ENCODE results near the gene TNF.

Gene TNF

DNA sequence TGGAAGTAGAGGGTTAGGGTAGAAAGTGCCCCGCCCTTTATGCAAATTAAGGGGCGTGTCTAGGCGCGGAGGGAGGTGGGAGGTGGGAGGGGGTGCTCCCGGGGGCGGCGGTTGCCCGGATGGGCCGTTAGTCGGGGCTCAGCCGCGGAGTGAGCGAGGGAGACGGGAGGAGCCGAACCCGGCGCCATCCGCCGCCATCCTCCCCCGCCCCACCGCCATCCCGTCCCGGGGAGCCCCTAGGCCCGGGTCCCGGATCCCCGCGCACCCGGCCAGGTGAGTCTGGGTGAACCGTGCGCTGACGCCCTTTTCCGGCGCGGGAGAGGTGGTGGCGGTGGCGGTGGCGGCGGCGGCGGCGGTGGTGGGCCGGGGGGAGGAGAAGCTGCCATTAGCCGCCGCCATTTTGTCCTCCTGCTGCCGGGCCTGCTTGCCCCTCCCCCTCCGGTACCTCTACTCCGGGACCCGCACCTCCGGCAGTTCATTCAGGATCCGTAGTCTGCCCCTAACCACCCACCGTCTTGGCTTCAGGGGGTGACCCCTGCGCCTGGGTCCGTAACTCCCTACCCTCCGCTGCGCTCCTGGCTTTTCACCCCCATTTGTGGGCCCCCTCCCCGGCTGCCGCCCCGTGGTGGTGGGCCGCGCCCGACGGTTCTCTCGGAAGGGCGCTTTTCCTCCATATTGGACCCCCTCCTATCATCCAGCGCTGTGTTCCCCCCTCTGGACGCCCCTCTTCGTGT is 45.4 kb downstream of the TNF start, which contains the start of gene PRRC2A:
Gene PRRC2A, plus strand, starts transcription at position 130 of the 734 bp plus-strand sequence. CDS start 2,075 bp downstream, outside the sequence.
- no peak for TF ChIP-seq ISL1 (CRISPR knock-in tag; IDR thresholded peaks at IDR 0.05)
- TF ChIP-seq RARB (CRISPR knock-in tag; IDR thresholded peaks at IDR 0.05): no peak
- 0 out of 2 replicates have a peak, but pooled peaks have one; percentile 12 for TF ChIP-seq CSDC2 (CRISPR knock-in tag; IDR thresholded peaks at IDR 0.05)
- TF ChIP-seq GLIS3 (CRISPR knock-in tag; IDR thresholded peaks at IDR 0.05): peak; percentile 18; the same call in 1 of the 2 replicates
- no peak for TF ChIP-seq ARNTL (CRISPR knock-in tag; IDR thresholded peaks at IDR 0.05; ENCODE audit: borderline replicate concordance, low read depth)
- TF ChIP-seq, protein P1, sequence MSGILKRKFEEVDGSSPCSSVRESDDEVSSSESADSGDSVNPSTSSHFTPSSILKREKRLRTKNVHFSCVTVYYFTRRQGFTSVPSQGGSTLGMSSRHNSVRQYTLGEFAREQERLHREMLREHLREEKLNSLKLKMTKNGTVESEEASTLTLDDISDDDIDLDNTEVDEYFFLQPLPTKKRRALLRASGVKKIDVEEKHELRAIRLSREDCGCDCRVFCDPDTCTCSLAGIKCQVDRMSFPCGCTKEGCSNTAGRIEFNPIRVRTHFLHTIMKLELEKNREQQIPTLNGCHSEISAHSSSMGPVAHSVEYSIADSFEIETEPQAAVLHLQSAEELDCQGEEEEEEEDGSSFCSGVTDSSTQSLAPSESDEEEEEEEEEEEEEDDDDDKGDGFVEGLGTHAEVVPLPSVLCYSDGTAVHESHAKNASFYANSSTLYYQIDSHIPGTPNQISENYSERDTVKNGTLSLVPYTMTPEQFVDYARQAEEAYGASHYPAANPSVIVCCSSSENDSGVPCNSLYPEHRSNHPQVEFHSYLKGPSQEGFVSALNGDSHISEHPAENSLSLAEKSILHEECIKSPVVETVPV (CRISPR knock-in tag; IDR thresholded peaks at IDR 0.05): no peak
- ATAC-seq: peak; percentile 80

DNA sequence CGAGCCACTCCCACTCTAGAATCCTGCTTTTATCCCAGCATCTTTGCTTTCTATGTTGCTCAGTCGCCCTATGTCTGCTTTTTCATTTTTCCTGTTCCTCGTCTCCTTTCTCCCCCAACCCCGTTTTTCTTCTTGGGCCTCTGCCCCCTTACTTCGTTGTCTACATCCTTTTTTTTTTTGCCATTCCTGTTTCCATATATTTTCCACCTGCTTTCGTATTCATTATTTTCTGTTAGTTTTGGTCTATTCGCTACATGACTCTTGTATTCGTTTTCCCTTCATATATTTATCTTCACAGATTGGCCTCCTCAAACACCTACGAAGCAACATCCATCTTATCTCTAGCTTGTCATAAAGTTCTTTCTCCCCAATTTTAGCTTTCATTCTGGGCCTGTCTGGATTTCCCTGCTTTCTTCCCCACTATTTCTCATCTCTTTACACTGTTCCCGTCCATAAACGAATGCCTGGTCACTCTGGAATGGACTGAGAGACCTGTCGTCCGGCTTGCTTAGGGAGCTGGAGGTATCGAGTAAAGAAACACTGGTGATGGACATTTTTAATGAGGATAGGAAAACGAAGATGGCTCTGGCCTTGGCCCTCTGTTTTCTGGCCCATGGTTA is 46.1 kb downstream of the TNF start:
- TF ChIP-seq TCF4 (CRISPR knock-in tag; IDR thresholded peaks at IDR 0.05; ENCODE audit: borderline replicate concordance) (no peak), CSDC2 (CRISPR knock-in tag; IDR thresholded peaks at IDR 0.05) (no peak), BACH2 (CRISPR knock-in tag; IDR thresholded peaks at IDR 0.05; ENCODE audit: borderline replicate concordance) (no peak), ZFP3 (CRISPR knock-in tag; IDR thresholded peaks at IDR 0.05) (no peak), ESRRG (CRISPR knock-in tag; IDR thresholded peaks at IDR 0.05) (no peak), ZNF565 (CRISPR knock-in tag; conservative IDR thresholded peaks at IDR 0.05; ENCODE audit: low read depth) (no peak), ZC3H10 (CRISPR knock-in tag; IDR thresholded peaks at IDR 0.05) (no peak), ISL1 (CRISPR knock-in tag; IDR thresholded peaks at IDR 0.05) (no peak), ZNF8 (CRISPR knock-in tag; IDR thresholded peaks at IDR 0.05) (no peak), GLIS3 (CRISPR knock-in tag; IDR thresholded peaks at IDR 0.05) (no peak)
- ATAC-seq: no peak

DNA sequence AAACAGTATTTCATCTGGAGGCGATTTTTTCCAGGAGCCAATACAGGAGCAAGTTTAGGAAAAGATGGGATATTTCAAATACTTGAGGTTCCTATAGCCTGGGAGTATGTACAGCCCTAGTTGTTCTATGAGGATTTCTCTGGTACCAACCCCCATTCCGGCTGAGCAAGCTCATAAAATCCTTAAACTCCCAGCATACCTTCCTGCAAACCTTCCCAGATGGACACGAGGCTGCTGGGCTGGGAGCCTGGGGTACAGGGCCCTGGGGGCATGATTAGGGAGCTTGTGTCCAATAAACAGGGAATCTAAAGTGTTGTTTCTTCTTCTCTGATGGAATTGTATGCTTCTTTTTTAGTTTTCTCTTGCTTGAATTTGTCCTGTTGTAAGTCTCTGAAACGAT is 46.6 kb downstream of the TNF start:
- no peak for ATAC-seq
- no peak for TF ChIP-seq ISL1 (CRISPR knock-in tag; IDR thresholded peaks at IDR 0.05)
- TF ChIP-seq CSDC2 (CRISPR knock-in tag; IDR thresholded peaks at IDR 0.05): no peak
- no peak for TF ChIP-seq TOX (CRISPR knock-in tag; IDR thresholded peaks at IDR 0.05; ENCODE audit: borderline replicate concordance)
- no peak for TF ChIP-seq ZFP3 (CRISPR knock-in tag; IDR thresholded peaks at IDR 0.05)
- TF ChIP-seq, protein P2, sequence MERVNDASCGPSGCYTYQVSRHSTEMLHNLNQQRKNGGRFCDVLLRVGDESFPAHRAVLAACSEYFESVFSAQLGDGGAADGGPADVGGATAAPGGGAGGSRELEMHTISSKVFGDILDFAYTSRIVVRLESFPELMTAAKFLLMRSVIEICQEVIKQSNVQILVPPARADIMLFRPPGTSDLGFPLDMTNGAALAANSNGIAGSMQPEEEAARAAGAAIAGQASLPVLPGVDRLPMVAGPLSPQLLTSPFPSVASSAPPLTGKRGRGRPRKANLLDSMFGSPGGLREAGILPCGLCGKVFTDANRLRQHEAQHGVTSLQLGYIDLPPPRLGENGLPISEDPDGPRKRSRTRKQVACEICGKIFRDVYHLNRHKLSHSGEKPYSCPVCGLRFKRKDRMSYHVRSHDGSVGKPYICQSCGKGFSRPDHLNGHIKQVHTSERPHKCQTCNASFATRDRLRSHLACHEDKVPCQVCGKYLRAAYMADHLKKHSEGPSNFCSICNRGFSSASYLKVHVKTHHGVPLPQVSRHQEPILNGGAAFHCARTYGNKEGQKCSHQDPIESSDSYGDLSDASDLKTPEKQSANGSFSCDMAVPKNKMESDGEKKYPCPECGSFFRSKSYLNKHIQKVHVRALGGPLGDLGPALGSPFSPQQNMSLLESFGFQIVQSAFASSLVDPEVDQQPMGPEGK (CRISPR knock-in tag; IDR thresholded peaks at IDR 0.05; ENCODE audit: borderline replicate concordance): no peak
- no peak for TF ChIP-seq BACH2 (CRISPR knock-in tag; IDR thresholded peaks at IDR 0.05; ENCODE audit: borderline replicate concordance)

DNA sequence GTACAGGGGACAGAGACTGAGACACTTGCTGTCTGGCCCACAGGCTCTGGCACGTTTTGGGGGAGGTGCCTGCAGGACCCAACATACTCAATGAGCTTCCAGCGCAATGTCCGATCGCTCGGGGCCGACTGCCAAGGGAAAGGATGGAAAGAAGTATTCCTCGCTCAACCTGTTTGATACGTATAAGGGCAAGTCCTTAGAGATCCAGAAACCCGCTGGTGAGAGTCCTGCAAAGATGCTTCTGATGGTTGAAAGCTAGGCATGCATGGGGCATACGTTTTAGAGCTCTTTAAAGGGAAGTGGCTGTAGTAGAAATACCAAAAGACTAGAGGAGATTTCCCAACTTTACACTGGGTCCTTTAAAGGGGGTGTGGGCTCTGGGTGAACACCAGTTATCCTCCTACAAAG is 47.3 kb downstream of the TNF start:
- no peak for ATAC-seq
- no peak for TF ChIP-seq ZNF565 (CRISPR knock-in tag; conservative IDR thresholded peaks at IDR 0.05; ENCODE audit: low read depth)
- TF ChIP-seq CSDC2 (CRISPR knock-in tag; IDR thresholded peaks at IDR 0.05): no peak

DNA sequence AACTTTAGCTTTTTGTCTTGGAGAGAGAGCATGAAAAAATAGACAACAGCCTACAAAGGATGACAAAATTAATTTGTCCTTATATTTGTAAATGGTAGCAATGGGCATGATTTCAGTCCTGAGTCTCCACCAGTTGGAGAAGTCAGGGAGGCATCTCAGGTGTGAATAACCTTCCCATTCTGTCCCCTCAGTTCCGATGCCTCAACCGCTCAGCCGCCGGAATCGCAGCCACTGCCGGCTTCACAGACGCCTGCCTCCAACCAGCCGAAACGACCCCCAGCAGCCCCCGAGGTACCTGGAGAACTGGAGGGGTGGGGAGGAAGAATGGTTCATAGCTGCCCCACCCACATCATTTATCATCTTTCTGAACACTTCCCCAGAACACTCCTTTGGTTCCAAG is 48.7 kb downstream of the TNF start:
- TF ChIP-seq, protein P3, sequence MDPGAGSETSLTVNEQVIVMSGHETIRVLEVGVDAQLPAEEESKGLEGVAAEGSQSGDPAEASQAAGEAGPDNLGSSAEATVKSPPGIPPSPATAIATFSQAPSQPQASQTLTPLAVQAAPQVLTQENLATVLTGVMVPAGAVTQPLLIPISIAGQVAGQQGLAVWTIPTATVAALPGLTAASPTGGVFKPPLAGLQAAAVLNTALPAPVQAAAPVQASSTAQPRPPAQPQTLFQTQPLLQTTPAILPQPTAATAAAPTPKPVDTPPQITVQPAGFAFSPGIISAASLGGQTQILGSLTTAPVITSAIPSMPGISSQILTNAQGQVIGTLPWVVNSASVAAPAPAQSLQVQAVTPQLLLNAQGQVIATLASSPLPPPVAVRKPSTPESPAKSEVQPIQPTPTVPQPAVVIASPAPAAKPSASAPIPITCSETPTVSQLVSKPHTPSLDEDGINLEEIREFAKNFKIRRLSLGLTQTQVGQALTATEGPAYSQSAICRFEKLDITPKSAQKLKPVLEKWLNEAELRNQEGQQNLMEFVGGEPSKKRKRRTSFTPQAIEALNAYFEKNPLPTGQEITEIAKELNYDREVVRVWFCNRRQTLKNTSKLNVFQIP (CRISPR knock-in tag; IDR thresholded peaks at IDR 0.05; ENCODE audit: borderline replicate concordance, low read depth): no peak
- TF ChIP-seq, protein P2 (CRISPR knock-in tag; IDR thresholded peaks at IDR 0.05; ENCODE audit: borderline replicate concordance): no peak
- TF ChIP-seq ZFP30 (CRISPR knock-in tag; IDR thresholded peaks at IDR 0.05) (no peak), ZNF70 (CRISPR knock-in tag; IDR thresholded peaks at IDR 0.05) (no peak), CSDC2 (CRISPR knock-in tag; IDR thresholded peaks at IDR 0.05) (no peak), TOX (CRISPR knock-in tag; IDR thresholded peaks at IDR 0.05; ENCODE audit: borderline replicate concordance) (no peak), ARNTL (CRISPR knock-in tag; IDR thresholded peaks at IDR 0.05; ENCODE audit: borderline replicate concordance, low read depth) (no peak), OSR1 (CRISPR knock-in tag; IDR thresholded peaks at IDR 0.05) (no peak), ZNF8 (CRISPR knock-in tag; IDR thresholded peaks at IDR 0.05) (no peak), BACH2 (CRISPR knock-in tag; IDR thresholded peaks at IDR 0.05; ENCODE audit: borderline replicate concordance) (no peak), ZC3H10 (CRISPR knock-in tag; IDR thresholded peaks at IDR 0.05) (no peak)
- TF ChIP-seq, protein P4, sequence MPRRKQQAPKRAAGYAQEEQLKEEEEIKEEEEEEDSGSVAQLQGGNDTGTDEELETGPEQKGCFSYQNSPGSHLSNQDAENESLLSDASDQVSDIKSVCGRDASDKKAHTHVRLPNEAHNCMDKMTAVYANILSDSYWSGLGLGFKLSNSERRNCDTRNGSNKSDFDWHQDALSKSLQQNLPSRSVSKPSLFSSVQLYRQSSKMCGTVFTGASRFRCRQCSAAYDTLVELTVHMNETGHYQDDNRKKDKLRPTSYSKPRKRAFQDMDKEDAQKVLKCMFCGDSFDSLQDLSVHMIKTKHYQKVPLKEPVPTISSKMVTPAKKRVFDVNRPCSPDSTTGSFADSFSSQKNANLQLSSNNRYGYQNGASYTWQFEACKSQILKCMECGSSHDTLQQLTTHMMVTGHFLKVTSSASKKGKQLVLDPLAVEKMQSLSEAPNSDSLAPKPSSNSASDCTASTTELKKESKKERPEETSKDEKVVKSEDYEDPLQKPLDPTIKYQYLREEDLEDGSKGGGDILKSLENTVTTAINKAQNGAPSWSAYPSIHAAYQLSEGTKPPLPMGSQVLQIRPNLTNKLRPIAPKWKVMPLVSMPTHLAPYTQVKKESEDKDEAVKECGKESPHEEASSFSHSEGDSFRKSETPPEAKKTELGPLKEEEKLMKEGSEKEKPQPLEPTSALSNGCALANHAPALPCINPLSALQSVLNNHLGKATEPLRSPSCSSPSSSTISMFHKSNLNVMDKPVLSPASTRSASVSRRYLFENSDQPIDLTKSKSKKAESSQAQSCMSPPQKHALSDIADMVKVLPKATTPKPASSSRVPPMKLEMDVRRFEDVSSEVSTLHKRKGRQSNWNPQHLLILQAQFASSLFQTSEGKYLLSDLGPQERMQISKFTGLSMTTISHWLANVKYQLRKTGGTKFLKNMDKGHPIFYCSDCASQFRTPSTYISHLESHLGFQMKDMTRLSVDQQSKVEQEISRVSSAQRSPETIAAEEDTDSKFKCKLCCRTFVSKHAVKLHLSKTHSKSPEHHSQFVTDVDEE (CRISPR knock-in tag; IDR thresholded peaks at IDR 0.05): no peak
- TF ChIP-seq, protein P1 (CRISPR knock-in tag; IDR thresholded peaks at IDR 0.05): no peak
- ATAC-seq: no peak
